ENCODE measurements around the gene CALHM6.

DNA sequence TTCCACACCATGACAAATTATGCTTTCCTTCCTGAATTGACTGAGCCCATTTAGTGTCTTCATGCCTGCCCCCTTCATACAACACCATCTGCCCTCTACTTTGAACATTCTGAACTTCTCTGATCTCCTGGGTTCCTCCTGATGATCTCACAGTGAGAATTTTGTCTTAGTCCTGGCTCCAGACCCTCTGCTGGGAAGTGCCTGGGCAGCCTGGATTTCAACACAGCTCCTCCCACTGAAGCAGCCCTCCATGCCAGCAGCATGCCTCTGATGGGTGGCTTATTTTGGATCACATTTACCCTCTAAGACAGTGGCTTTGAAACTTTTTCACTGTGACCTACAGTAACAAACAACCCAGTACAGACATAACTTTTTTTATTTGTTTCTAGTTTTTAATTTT is 48.9 kb upstream of the CALHM6 start:
- TF ChIP-seq EZH2 (IDR thresholded peaks at IDR 0.05), result no peak
- TF ChIP-seq, protein P1, sequence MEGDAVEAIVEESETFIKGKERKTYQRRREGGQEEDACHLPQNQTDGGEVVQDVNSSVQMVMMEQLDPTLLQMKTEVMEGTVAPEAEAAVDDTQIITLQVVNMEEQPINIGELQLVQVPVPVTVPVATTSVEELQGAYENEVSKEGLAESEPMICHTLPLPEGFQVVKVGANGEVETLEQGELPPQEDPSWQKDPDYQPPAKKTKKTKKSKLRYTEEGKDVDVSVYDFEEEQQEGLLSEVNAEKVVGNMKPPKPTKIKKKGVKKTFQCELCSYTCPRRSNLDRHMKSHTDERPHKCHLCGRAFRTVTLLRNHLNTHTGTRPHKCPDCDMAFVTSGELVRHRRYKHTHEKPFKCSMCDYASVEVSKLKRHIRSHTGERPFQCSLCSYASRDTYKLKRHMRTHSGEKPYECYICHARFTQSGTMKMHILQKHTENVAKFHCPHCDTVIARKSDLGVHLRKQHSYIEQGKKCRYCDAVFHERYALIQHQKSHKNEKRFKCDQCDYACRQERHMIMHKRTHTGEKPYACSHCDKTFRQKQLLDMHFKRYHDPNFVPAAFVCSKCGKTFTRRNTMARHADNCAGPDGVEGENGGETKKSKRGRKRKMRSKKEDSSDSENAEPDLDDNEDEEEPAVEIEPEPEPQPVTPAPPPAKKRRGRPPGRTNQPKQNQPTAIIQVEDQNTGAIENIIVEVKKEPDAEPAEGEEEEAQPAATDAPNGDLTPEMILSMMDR (IDR thresholded peaks at IDR 0.05 in 2 of 3, conservative IDR thresholded peaks at IDR 0.05 in 1 of 3; ENCODE audit: borderline replicate concordance in 1 of 3, insufficient read depth in 1 of 3, low read depth in 2 of 3, low read length in 2 of 3), result no peak
- TF ChIP-seq, protein P2, sequence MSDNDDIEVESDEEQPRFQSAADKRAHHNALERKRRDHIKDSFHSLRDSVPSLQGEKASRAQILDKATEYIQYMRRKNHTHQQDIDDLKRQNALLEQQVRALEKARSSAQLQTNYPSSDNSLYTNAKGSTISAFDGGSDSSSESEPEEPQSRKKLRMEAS (IDR thresholded peaks at IDR 0.05), result no peak
- TF ChIP-seq CBX3 (IDR thresholded peaks at IDR 0.05; ENCODE audit: low read depth), result no peak
- no peak for TF ChIP-seq SRF (IDR thresholded peaks at IDR 0.05; ENCODE audit: low read depth)
- TF ChIP-seq YY1 (IDR thresholded peaks at IDR 0.05; ENCODE audit: extremely low read depth, insufficient replicate concordance, low read depth, low read length), result no peak
- TF ChIP-seq, protein P3, sequence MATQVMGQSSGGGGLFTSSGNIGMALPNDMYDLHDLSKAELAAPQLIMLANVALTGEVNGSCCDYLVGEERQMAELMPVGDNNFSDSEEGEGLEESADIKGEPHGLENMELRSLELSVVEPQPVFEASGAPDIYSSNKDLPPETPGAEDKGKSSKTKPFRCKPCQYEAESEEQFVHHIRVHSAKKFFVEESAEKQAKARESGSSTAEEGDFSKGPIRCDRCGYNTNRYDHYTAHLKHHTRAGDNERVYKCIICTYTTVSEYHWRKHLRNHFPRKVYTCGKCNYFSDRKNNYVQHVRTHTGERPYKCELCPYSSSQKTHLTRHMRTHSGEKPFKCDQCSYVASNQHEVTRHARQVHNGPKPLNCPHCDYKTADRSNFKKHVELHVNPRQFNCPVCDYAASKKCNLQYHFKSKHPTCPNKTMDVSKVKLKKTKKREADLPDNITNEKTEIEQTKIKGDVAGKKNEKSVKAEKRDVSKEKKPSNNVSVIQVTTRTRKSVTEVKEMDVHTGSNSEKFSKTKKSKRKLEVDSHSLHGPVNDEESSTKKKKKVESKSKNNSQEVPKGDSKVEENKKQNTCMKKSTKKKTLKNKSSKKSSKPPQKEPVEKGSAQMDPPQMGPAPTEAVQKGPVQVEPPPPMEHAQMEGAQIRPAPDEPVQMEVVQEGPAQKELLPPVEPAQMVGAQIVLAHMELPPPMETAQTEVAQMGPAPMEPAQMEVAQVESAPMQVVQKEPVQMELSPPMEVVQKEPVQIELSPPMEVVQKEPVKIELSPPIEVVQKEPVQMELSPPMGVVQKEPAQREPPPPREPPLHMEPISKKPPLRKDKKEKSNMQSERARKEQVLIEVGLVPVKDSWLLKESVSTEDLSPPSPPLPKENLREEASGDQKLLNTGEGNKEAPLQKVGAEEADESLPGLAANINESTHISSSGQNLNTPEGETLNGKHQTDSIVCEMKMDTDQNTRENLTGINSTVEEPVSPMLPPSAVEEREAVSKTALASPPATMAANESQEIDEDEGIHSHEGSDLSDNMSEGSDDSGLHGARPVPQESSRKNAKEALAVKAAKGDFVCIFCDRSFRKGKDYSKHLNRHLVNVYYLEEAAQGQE (IDR thresholded peaks at IDR 0.05; ENCODE audit: low read depth), result no peak
